Endothelial cell of umbilical vein (primary cell): Measurements from ENCODE around the gene CCDC92B. TPM values are rescaled to one million over a fixed set of nuclear protein-coding genes. Genes with fewer than 3 reads are reported as not detected.

Experiments used
- BruUV-seq: library from RNA; stranded (reverse); fragments of 400-500 nt; replicated peaks from 2 replicates; lab custom pipeline; 2021; lab: Mats Ljungman, UMichigan
- CTCF ChIA-PET: fragments of 300-600, 350-600 bp; sonication (Branson Sonifier 250); formaldehyde crosslinking; loops from one replicate; lab custom pipeline; 2021; ENCODE audit warnings: antibody characterized with exemption, inconsistent platforms; lab: Charles Lee
- POLR2A ChIA-PET: fragments of 300-600, 350-600 bp; sonication (Branson Sonifier 250); formaldehyde crosslinking; loops from one replicate; lab custom pipeline; 2021; ENCODE audit warnings: antibody characterized with exemption, inconsistent platforms; lab: Charles Lee
- DNase-seq: peaks from one replicate; pipeline ENCODE4 v3.0.0-alpha.2; 2011; ENCODE audit warnings: low read depth, low spot score
- FAIRE-seq: peaks from 2 replicates; lab custom pipeline; 2011; peaks lifted over from hg19 to GRCh38; lab: Jason Lieb, UNC
- H2AFZ ChIP-seq: 2 replicates; pipeline ENCODE4 v1.6.0; 2012; ENCODE audit warnings: low read depth, low read length, control low read depth, inconsistent platforms
- H3K27ac ChIP-seq: 2 replicates; pipeline ENCODE4 v1.5.1; 2011; ENCODE audit warnings: low read depth, mild to moderate bottlenecking, control low read depth, low read length, moderate library complexity; ENCODE audit not compliant: insufficient read depth
- H3K27me3 ChIP-seq, 2 experiments: 2 replicates each; pipeline versions ENCODE4 v1.6.0 to v1.6.1; 2011; ENCODE audit warnings: low read length in 2 of 2, mixed read lengths in 1 of 2; ENCODE audit not compliant: control insufficient read depth in 2 of 2, insufficient read depth in 2 of 2
- H3K36me3 ChIP-seq, 2 experiments: 2 replicates in 1 of 2; 3 replicates in 1 of 2; pipeline ENCODE4 v1.5.1; 2011; ENCODE audit warnings: low read length in 2 of 2, mild to moderate bottlenecking in 1 of 2, moderate library complexity in 1 of 2; ENCODE audit not compliant: control insufficient read depth in 2 of 2, insufficient read depth in 2 of 2; ENCODE audit errors: extremely low read depth in 1 of 2
- H3K4me1 ChIP-seq: 3 replicates; pipeline ENCODE4 v1.5.1; 2011; ENCODE audit warnings: mild to moderate bottlenecking, low read length; ENCODE audit not compliant: control insufficient read depth, insufficient read depth; ENCODE audit errors: extremely low read depth
- H3K4me2 ChIP-seq: 2 replicates; pipeline ENCODE4 v1.6.1; 2011; ENCODE audit warnings: low read length, control low read depth, mixed read lengths; ENCODE audit not compliant: insufficient read depth
- H3K4me3 ChIP-seq, 3 experiments: fragments of 200-600 bp in 1 of 3; sonication (generic), shearing (Covaris generic) in 1 of 3; replicated peaks in 1 of 3; 2 replicates each; pipeline ENCODE4 v1.5.1; 2011 to 2016; ENCODE audit warnings: control low read depth in 3 of 3, low read length in 3 of 3, mild to moderate bottlenecking in 2 of 3, inconsistent platforms in 1 of 3, low read depth in 1 of 3, moderate library complexity in 1 of 3; ENCODE audit not compliant: insufficient read depth in 1 of 3
- H3K79me2 ChIP-seq: 2 replicates; pipeline ENCODE4 v1.6.0; 2012; ENCODE audit warnings: low read length, inconsistent platforms; ENCODE audit not compliant: control insufficient read depth, insufficient read depth
- H3K9ac ChIP-seq: replicated peaks from 2 replicates; pipeline ENCODE3; 2011; ENCODE audit warnings: low read length, control low read depth; ENCODE audit not compliant: insufficient read depth; ENCODE audit errors: extremely low read depth
- H3K9me1 ChIP-seq: replicated peaks from 3 replicates; pipeline ENCODE4 v1.6.0; 2011; ENCODE audit warnings: mild to moderate bottlenecking, low read length; ENCODE audit not compliant: control insufficient read depth, insufficient read depth; ENCODE audit errors: extremely low read depth
- H3K9me3 ChIP-seq: replicated peaks from 2 replicates; pipeline ENCODE4 v1.5.1; 2012; ENCODE audit warnings: low read length, inconsistent platforms; ENCODE audit not compliant: control insufficient read depth, insufficient read depth
- H4K20me1 ChIP-seq: replicated peaks from 2 replicates; pipeline ENCODE3; 2011; ENCODE audit warnings: mild to moderate bottlenecking, low read length; ENCODE audit not compliant: control insufficient read depth, insufficient read depth; ENCODE audit errors: extremely low read depth
- EZH2 ChIP-seq: IDR thresholded peaks from 2 replicates; pipeline ENCODE4 v1.6.1; 2012; ENCODE audit warnings: borderline replicate concordance, low read depth, mild to moderate bottlenecking, moderate library complexity, low read length, inconsistent platforms; ENCODE audit not compliant: severe bottlenecking
- FOS ChIP-seq: IDR thresholded peaks from 2 replicates; pipeline ENCODE4 v1.6.1; 2011; ENCODE audit warnings: mild to moderate bottlenecking, low read length, moderate library complexity, borderline replicate concordance; ENCODE audit not compliant: insufficient read depth
- GATA2 ChIP-seq: IDR thresholded peaks from 2 replicates; pipeline ENCODE4 v1.7.0; 2011; ENCODE audit warnings: low read depth, mild to moderate bottlenecking, moderate library complexity, mixed read lengths, low read length; ENCODE audit not compliant: insufficient read length, insufficient read depth
- JUN ChIP-seq: IDR thresholded peaks from 2 replicates; pipeline ENCODE4 v1.6.1; 2011; ENCODE audit warnings: borderline replicate concordance, low read depth; ENCODE audit not compliant: insufficient read length, insufficient read depth
- MYC ChIP-seq: IDR thresholded peaks from one replicate; pipeline ENCODE4 v1.6.1; 2011; ENCODE audit warnings: mild to moderate bottlenecking, low read depth, low read length
- POLR2A ChIP-seq: IDR thresholded peaks from 2 replicates; pipeline ENCODE4 v1.6.1; 2012; ENCODE audit warnings: low read depth, mild to moderate bottlenecking, control low read depth, low read length
- POLR2AphosphoS5 ChIP-seq: IDR thresholded peaks from 2 replicates; pipeline ENCODE4 v1.6.1; 2012; ENCODE audit warnings: low read depth, mild to moderate bottlenecking, control low read depth, low read length, moderate library complexity; ENCODE audit not compliant: insufficient read depth
- dilution Hi-C: fragments of 300-500 bp; cut with MboI; formaldehyde crosslinking; loops from one replicate; pipeline ENCODE4 v1.15.0; 2019; ENCODE audit warnings: low sequenced_read_pairs; ENCODE audit not compliant: extremely low pct_ligation_motif_present
- intact Hi-C: fragments of 100-400 bp; cut with micrococcal nuclease; formaldehyde crosslinking; loops from one replicate; pipeline ENCODE4 v1.10.0; 2022
- polyA plus RNA-seq, 4 experiments: library from polyadenylated mRNA; depleted of rRNA in 3 of 4; stranded (reverse) in 3 of 4; unstranded in 1 of 4; fragments of >200 nt; gene quantifications; 2 replicates each; pipeline versions ENCODE4 v1.2.1 to v1.2.3, GENCODE V29; 2011 to 2012; ENCODE audit warnings: missing spikeins in 1 of 4
- total RNA-seq: library from RNA; stranded (reverse); gene quantifications from 2 replicates; pipeline ENCODE4 v1.2.3, GENCODE V29; 2021
- TF ChIP-seq, protein P1 (sequence below), 2 donors: IDR thresholded peaks; 1 replicate in 1 of 2; 2 replicates in 1 of 2; pipeline ENCODE4 v1.5.1; 2011; ENCODE audit warnings: low read length in 2 of 2, mild to moderate bottlenecking in 2 of 2, moderate library complexity in 2 of 2, control low read depth in 1 of 2, inconsistent platforms in 1 of 2, low read depth in 1 of 2; ENCODE audit not compliant: insufficient read depth in 1 of 2; ENCODE audit errors: extremely low read depth in 1 of 2
- TF ChIP-seq, protein P2 (sequence below): IDR thresholded peaks from 2 replicates; pipeline ENCODE4 v1.6.1; 2011; ENCODE audit not compliant: insufficient read depth, insufficient read length

The CCDC92B gene
- total and polyA plus RNA-seq, 2 donors (not counting 3 experiments of a cell fraction or from before 2014, with no cell fraction given): not detected

DNA sequence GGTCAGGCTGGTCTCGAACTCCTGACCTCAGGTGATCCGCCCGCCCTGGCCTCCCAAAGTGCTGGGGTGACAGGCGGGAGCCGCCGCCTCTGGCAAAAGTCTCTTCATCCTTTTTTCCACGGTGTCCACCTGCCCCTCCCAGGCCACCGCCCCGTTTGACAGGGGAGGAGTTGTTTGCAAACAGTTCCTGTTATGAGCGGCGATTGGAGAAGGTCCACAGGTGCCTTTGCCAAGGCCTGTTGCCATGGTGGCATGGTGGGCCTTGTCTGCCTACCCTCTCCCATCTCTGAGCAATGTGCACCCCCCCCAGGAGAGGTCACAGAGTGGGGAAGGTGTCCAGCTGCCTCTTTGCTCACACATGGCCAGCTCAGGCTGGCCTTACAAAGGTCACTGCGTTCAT is 30.8 kb upstream of the CCDC92B start:
- Histone ChIP-seq H3K9ac (no peak overlapping the region), H3K27me3 (peaks cover 17 to 19% of the 10 kb centered on the region in 2 experiments), H3K79me2 (no peaks in the 10 kb centered on the region), H3K27ac (no peak overlapping the region), H2AFZ (no peak overlapping the region), H4K20me1 (no peaks in the 10 kb centered on the region), H3K9me1 (no peaks in the 10 kb centered on the region), H3K4me1 (no peaks in the 10 kb centered on the region), H3K4me2 (no peak overlapping the region), H3K36me3 (no peaks in the 10 kb centered on the region), H3K4me3 (no peak overlapping the region), H3K9me3 (no peaks in the 10 kb centered on the region)
- FAIRE-seq: no peak
- ChIA-PET POLR2A (no interaction called here), CTCF (no interaction called here)
- dilution Hi-C loops: no loop called here
- TF ChIP-seq MYC: no peak
- TF ChIP-seq POLR2A: no peak
- TF ChIP-seq POLR2AphosphoS5: no peak
- TF ChIP-seq GATA2: no peak
- no peak for TF ChIP-seq EZH2
- TF ChIP-seq, protein P1, sequence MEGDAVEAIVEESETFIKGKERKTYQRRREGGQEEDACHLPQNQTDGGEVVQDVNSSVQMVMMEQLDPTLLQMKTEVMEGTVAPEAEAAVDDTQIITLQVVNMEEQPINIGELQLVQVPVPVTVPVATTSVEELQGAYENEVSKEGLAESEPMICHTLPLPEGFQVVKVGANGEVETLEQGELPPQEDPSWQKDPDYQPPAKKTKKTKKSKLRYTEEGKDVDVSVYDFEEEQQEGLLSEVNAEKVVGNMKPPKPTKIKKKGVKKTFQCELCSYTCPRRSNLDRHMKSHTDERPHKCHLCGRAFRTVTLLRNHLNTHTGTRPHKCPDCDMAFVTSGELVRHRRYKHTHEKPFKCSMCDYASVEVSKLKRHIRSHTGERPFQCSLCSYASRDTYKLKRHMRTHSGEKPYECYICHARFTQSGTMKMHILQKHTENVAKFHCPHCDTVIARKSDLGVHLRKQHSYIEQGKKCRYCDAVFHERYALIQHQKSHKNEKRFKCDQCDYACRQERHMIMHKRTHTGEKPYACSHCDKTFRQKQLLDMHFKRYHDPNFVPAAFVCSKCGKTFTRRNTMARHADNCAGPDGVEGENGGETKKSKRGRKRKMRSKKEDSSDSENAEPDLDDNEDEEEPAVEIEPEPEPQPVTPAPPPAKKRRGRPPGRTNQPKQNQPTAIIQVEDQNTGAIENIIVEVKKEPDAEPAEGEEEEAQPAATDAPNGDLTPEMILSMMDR (IDR thresholded peaks at IDR 0.05; ENCODE audit: extremely low read depth in 1 of 2, insufficient read depth in 1 of 2, low read depth in 1 of 2, low read length in 2 of 2): no peak
- BruUV-seq: no TSS peak
- intact Hi-C loops: no loop called here
- DNase-seq: no peak

DNA sequence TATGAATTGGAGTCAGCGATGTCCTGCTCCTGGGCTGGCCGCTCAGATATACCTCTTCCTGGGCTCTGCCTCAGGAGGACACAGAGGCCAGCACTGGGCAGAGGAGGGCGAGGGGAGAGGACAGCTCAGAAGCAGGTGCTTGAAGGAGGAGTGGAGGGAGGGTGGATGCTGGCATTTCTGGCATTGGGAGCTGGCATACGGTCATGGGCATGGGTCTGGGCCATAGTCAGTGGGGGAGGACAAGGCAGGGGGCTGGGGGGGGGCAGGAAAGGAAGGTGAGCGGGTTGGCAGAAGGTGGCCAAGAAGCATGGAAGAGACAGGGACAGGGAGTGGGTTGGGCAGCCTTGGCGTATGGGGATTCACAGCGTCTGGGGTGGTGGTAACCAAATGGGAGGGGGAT is 30.1 kb upstream of the CCDC92B start:
- ChIA-PET POLR2A (no interaction called here), CTCF (no interaction called here)
- dilution Hi-C loops (no loop called here), intact Hi-C loops (no loop called here)
- BruUV-seq: no TSS peak
- H3K27me3 ChIP-seq: peaks cover 17 to 19% of the 10 kb centered on the region in 2 experiments
- no peaks in the 10 kb centered on the region for H3K9me1 ChIP-seq
- no peak overlapping the region for H3K9ac ChIP-seq
- FAIRE-seq (no peak), DNase-seq (no peak)
- H2AFZ ChIP-seq: no peak overlapping the region
- no peaks in the 10 kb centered on the region for H3K36me3 ChIP-seq
- no peaks in the 10 kb centered on the region for H3K4me1 ChIP-seq
- no peaks in the 10 kb centered on the region for H3K9me3 ChIP-seq
- H4K20me1 ChIP-seq: no peaks in the 10 kb centered on the region
- TF ChIP-seq FOS: no peak
- TF ChIP-seq POLR2AphosphoS5: no peak
- TF ChIP-seq EZH2: no peak
- no peak for TF ChIP-seq JUN
- no peak for TF ChIP-seq POLR2A
- no peak for TF ChIP-seq MYC
- TF ChIP-seq GATA2: no peak
- TF ChIP-seq, protein P2, sequence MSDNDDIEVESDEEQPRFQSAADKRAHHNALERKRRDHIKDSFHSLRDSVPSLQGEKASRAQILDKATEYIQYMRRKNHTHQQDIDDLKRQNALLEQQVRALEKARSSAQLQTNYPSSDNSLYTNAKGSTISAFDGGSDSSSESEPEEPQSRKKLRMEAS: no peak
- TF ChIP-seq, protein P1 (IDR thresholded peaks at IDR 0.05; ENCODE audit: extremely low read depth in 1 of 2, insufficient read depth in 1 of 2, low read depth in 1 of 2, low read length in 2 of 2): no peak
- H3K4me2 ChIP-seq: no peak overlapping the region
- H3K4me3 ChIP-seq: no peak overlapping the region
- no peaks in the 10 kb centered on the region for H3K79me2 ChIP-seq
- no peak overlapping the region for H3K27ac ChIP-seq
